Panc1 (cell line): ENCODE data around the gene PIGU. TPM values are rescaled to one million over a fixed set of nuclear protein-coding genes. Genes with fewer than 3 reads are reported as not detected.

Experiments used
- ATAC-seq: fragments of 200-7000 bp; cut with Tn5 transposase; 2 replicates; pipeline ENCODE4 v1.9.1; 2020; ENCODE audit warnings: mild to moderate bottlenecking, moderate library complexity
- BruUV-seq: library from RNA; stranded (reverse); fragments of 400-500 nt; replicated peaks from 2 replicates; lab custom pipeline; 2021; lab: Mats Ljungman, UMichigan
- CTCF ChIA-PET: fragments of 300-600 bp; sonication (Branson Sonifier 250); formaldehyde crosslinking; loops from one replicate; lab custom pipeline; 2022; ENCODE audit warnings: antibody characterized with exemption; lab: Charles Lee
- POLR2A ChIA-PET: fragments of 300-600 bp; sonication (Branson Sonifier 250); formaldehyde crosslinking; loops from one replicate; lab custom pipeline; 2022; ENCODE audit warnings: antibody characterized with exemption; lab: Charles Lee
- DNase-seq: peaks from one replicate; pipeline ENCODE4 v3.0.0-alpha.2; 2010; ENCODE audit warnings: low read depth, low spot score
- H3K27ac ChIP-seq: 2 replicates; pipeline ENCODE4 v1.5.1; 2011; ENCODE audit warnings: mild to moderate bottlenecking, low read length, inconsistent platforms
- H3K27me3 ChIP-seq: fragments of 200-500 bp; sonication (Bioruptor generic); 2 replicates; pipeline ENCODE4 v1.6.0; 2014; ENCODE audit warnings: low read length, inconsistent platforms; ENCODE audit not compliant: control insufficient read depth, insufficient read depth
- H3K36me3 ChIP-seq: fragments of 200-500 bp; sonication (Bioruptor generic); 2 replicates; pipeline ENCODE4 v1.5.1; 2014; ENCODE audit warnings: inconsistent platforms, mild to moderate bottlenecking, low read length, moderate library complexity; ENCODE audit not compliant: control insufficient read depth, insufficient read depth
- H3K4me1 ChIP-seq: 2 replicates; pipeline ENCODE4 v1.5.1; 2011; ENCODE audit warnings: inconsistent platforms, mild to moderate bottlenecking, low read length, moderate library complexity; ENCODE audit not compliant: control insufficient read depth, insufficient read depth
- H3K4me3 ChIP-seq, 2 experiments: 2 replicates each; pipeline ENCODE4 v1.5.1; 2011 to 2012; ENCODE audit warnings: low read depth in 2 of 2, low read length in 2 of 2, mild to moderate bottlenecking in 2 of 2, inconsistent platforms in 1 of 2, moderate library complexity in 1 of 2
- H3K9me3 ChIP-seq: fragments of 200-500 bp; sonication (Bioruptor generic); 2 replicates; pipeline ENCODE4 v1.5.1; 2014; ENCODE audit warnings: low read depth, mild to moderate bottlenecking, inconsistent platforms, low read length, moderate library complexity; ENCODE audit not compliant: control insufficient read depth, insufficient read depth
- CTCF ChIP-seq: fragments of 450-650 bp; IDR thresholded peaks from 2 replicates; pipeline ENCODE4 v1.5.1; 2017; ENCODE audit warnings: mild to moderate bottlenecking
- POLR2AphosphoS5 ChIP-seq: IDR thresholded peaks from 2 replicates; pipeline ENCODE4 v1.6.1; 2012; ENCODE audit warnings: mild to moderate bottlenecking, low read depth, low read length, moderate library complexity
- SIN3A ChIP-seq: IDR thresholded peaks from 2 replicates; pipeline ENCODE4 v1.6.1; 2012; ENCODE audit warnings: low read depth, mild to moderate bottlenecking, low read length, moderate library complexity, borderline replicate concordance; ENCODE audit not compliant: insufficient read depth
- TCF7L2 ChIP-seq: IDR thresholded peaks from 2 replicates; pipeline ENCODE4 v1.6.1; 2011; ENCODE audit warnings: mild to moderate bottlenecking, low read depth, low read length, inconsistent platforms
- in situ Hi-C: cut with HindIII; loops from 2 replicates; pipeline ENCODE4 v1.10.0; 2016; ENCODE audit warnings: low sequenced_read_pairs, low pct_unique_long_range_greater_than_20kb
- intact Hi-C: fragments of 100-400 bp; cut with micrococcal nuclease; formaldehyde crosslinking; loops from one replicate; pipeline ENCODE4 v1.10.0; 2022; ENCODE audit not compliant: unreplicated experiment
- total RNA-seq: library from RNA; stranded (reverse); gene quantifications from one replicate; pipeline ENCODE4 v1.2.1, GENCODE V29; 2021; ENCODE audit not compliant: unreplicated experiment
- TF ChIP-seq, protein P1 (sequence below), 2 experiments: IDR thresholded peaks; 2 replicates each; pipeline ENCODE4 v1.6.1; 2011 to 2012; ENCODE audit warnings: low read depth in 2 of 2, control low read depth in 1 of 2, low read length in 1 of 2, mild to moderate bottlenecking in 1 of 2, moderate library complexity in 1 of 2; ENCODE audit not compliant: insufficient read depth in 1 of 2

PIGU gene
- total RNA-seq, 1 experiment from 2014 or later = 22.9 TPM

DNA sequence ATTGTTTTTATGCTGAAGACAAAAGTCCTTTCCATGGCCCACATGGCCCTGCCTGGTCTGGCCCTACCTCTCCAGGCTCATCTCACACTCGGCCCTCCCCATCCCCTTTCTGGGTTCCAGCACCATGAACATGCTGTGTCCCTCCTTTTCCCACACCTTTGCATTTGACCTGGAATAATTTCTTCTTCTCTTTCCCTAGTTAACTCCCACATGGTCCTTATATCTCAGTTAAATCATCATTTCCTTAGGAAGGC, 38.9 kb downstream of the PIGU start:
- BruUV-seq = no TSS peak
- intact Hi-C loops = no loop called here
- TF ChIP-seq CTCF (no peak), POLR2AphosphoS5 (no peak), TCF7L2 (no peak)
- TF ChIP-seq, protein P1, sequence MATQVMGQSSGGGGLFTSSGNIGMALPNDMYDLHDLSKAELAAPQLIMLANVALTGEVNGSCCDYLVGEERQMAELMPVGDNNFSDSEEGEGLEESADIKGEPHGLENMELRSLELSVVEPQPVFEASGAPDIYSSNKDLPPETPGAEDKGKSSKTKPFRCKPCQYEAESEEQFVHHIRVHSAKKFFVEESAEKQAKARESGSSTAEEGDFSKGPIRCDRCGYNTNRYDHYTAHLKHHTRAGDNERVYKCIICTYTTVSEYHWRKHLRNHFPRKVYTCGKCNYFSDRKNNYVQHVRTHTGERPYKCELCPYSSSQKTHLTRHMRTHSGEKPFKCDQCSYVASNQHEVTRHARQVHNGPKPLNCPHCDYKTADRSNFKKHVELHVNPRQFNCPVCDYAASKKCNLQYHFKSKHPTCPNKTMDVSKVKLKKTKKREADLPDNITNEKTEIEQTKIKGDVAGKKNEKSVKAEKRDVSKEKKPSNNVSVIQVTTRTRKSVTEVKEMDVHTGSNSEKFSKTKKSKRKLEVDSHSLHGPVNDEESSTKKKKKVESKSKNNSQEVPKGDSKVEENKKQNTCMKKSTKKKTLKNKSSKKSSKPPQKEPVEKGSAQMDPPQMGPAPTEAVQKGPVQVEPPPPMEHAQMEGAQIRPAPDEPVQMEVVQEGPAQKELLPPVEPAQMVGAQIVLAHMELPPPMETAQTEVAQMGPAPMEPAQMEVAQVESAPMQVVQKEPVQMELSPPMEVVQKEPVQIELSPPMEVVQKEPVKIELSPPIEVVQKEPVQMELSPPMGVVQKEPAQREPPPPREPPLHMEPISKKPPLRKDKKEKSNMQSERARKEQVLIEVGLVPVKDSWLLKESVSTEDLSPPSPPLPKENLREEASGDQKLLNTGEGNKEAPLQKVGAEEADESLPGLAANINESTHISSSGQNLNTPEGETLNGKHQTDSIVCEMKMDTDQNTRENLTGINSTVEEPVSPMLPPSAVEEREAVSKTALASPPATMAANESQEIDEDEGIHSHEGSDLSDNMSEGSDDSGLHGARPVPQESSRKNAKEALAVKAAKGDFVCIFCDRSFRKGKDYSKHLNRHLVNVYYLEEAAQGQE (IDR thresholded peaks at IDR 0.05; ENCODE audit: insufficient read depth in 1 of 2, low read depth in 2 of 2, low read length in 1 of 2) = no peak
- Histone ChIP-seq H3K36me3 (no peaks in the 10 kb centered on the region), H3K4me1 (no peaks in the 10 kb centered on the region), H3K4me3 (no peak overlapping the region), H3K9me3 (no peaks in the 10 kb centered on the region), H3K27me3 (no peaks in the 10 kb centered on the region), H3K27ac (no peak overlapping the region)
- DNase-seq (no peak), ATAC-seq (no peak)
- CTCF ChIA-PET = no interaction called here
- in situ Hi-C loops = no loop called here
- POLR2A ChIA-PET = interaction anchor here (0.6 kb wide), 1 partner anchor 1962 kb away, joined by 7 read pairs; no protein-coding TSS in a partner anchor

DNA sequence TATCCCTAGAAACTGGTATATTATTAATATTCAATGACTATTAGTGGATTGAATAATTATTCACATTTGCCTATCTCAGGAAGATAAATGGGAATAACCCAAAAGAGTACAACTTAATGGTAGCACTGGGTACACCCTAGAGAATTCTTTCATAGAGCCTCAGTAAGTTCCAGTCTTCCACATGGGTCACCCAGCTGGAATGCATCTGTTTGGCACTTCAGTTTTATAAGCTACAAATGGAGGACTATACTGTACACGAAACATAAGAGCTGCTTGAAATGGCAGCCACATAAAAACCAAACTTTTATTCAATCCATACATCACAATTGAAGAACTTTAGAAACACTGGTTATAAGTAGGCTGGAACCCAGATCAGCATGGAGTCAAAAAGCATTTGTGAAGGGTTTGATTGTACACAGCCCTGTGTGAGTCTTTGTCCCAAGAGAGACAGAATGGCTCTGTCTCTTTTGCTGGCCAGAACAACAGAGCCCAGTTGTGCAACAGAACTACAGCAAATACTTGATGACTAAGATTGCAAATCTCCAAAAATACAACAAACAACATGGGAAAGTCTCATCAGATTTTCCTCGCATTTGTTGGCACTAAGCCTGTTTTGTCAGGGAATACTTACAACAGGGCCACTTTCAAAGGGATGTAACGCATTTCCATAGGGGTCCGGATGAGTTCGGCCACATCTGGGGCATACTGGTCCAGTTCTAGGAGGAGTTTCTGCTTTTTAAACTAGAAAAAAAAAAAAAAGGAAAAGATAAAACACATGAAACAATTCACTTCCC, 39.5 kb downstream of the PIGU start:
- in situ Hi-C loops = no loop called here
- intact Hi-C loops = no loop called here
- ChIA-PET CTCF (no interaction called here), POLR2A (no interaction called here)
- TF ChIP-seq CTCF = no peak
- no peak for TF ChIP-seq TCF7L2
- TF ChIP-seq POLR2AphosphoS5 = no peak
- no peak for TF ChIP-seq SIN3A
- TF ChIP-seq, protein P1 (IDR thresholded peaks at IDR 0.05; ENCODE audit: insufficient read depth in 1 of 2, low read depth in 2 of 2, low read length in 1 of 2) = no peak
- no peaks in the 10 kb centered on the region for H3K27me3 ChIP-seq
- no peaks in the 10 kb centered on the region for H3K4me1 ChIP-seq
- no peak overlapping the region for H3K4me3 ChIP-seq
- H3K9me3 ChIP-seq = no peaks in the 10 kb centered on the region
- no peak for ATAC-seq
- DNase-seq = no peak
- no TSS peak for BruUV-seq
- no peaks in the 10 kb centered on the region for H3K36me3 ChIP-seq
- H3K27ac ChIP-seq = no peak overlapping the region
